SK-N-SH treated with all-trans-retinoic acid at 6 μM for 48 hours (cell line): Measurements from ENCODE around the gene NRAS.

Source experiments
- ATAC-seq: fragments of 200-7000 bp; cut with Tn5 transposase; 3 replicates; pipeline ENCODE4 v1.9.1; 2020; ENCODE audit warnings: mild to moderate bottlenecking, moderate library complexity
- ARNTL ChIP-seq: fragments of 450-650 bp; formaldehyde crosslinking; IDR thresholded peaks from 2 replicates; pipeline ENCODE4 v1.5.0; 2020; ENCODE audit warnings: low read depth, mild to moderate bottlenecking, moderate library complexity, borderline replicate concordance
- BACH2 ChIP-seq: fragments of 250-450 bp; sonication (Bioruptor Pico); IDR thresholded peaks from 2 replicates; pipeline ENCODE4 v1.9.0; 2021; ENCODE audit warnings: mild to moderate bottlenecking, borderline replicate concordance
- ESRRG ChIP-seq: fragments of 250-450 bp; sonication (Bioruptor Pico); IDR thresholded peaks from 2 replicates; pipeline ENCODE4 v1.6.1; 2021; ENCODE audit warnings: mild to moderate bottlenecking
- GLIS3 ChIP-seq: fragments of 250-450 bp; sonication (Bioruptor Pico); IDR thresholded peaks from 2 replicates; pipeline ENCODE4 v1.5.0; 2020; ENCODE audit warnings: mild to moderate bottlenecking, moderate library complexity
- ISL1 ChIP-seq: fragments of 250-450 bp; sonication (Bioruptor Pico); IDR thresholded peaks from 2 replicates; pipeline ENCODE4 v2.1.2; 2022; ENCODE audit warnings: mild to moderate bottlenecking, moderate library complexity
- OSR1 ChIP-seq: fragments of 250-450 bp; sonication (Bioruptor Pico); IDR thresholded peaks from 2 replicates; pipeline ENCODE4 v1.8.0; 2022; ENCODE audit warnings: moderate library complexity, mild to moderate bottlenecking, inconsistent platforms
- PPARA ChIP-seq: fragments of 250-450 bp; sonication (Bioruptor Pico); IDR thresholded peaks from 2 replicates; pipeline ENCODE4 v1.5.0; 2020; ENCODE audit warnings: mild to moderate bottlenecking, borderline replicate concordance
- RARB ChIP-seq: fragments of 250-450 bp; sonication (Bioruptor Pico); IDR thresholded peaks from 2 replicates; pipeline ENCODE4 v1.8.0; 2021; ENCODE audit warnings: mild to moderate bottlenecking, moderate library complexity
- SNAI2 ChIP-seq: fragments of 250-450 bp; sonication (Bioruptor Pico); IDR thresholded peaks from 2 replicates; pipeline ENCODE4 v1.5.0; 2020; ENCODE audit warnings: mild to moderate bottlenecking, moderate library complexity
- TCF4 ChIP-seq: fragments of 250-450 bp; sonication (Bioruptor Pico); IDR thresholded peaks from 2 replicates; pipeline ENCODE4 v1.8.0; 2021; ENCODE audit warnings: mild to moderate bottlenecking, moderate library complexity, borderline replicate concordance
- ZC3H10 ChIP-seq: fragments of 250-450 bp; sonication (Bioruptor Pico); IDR thresholded peaks from 2 replicates; pipeline ENCODE4 v1.5.1; 2021; ENCODE audit warnings: mild to moderate bottlenecking, moderate library complexity
- ZFP3 ChIP-seq: fragments of 250-450 bp; sonication (Bioruptor Pico); IDR thresholded peaks from 2 replicates; pipeline ENCODE4 v1.5.0; 2020; ENCODE audit warnings: mild to moderate bottlenecking, moderate library complexity
- ZFP30 ChIP-seq: fragments of 450-650 bp; formaldehyde crosslinking; IDR thresholded peaks from 2 replicates; pipeline ENCODE4 v1.5.0; 2022; ENCODE audit warnings: mild to moderate bottlenecking, moderate library complexity
- ZNF565 ChIP-seq: fragments of 450-650 bp; formaldehyde crosslinking; conservative IDR thresholded peaks from 2 replicates; pipeline ENCODE4 v1.5.0; 2020; ENCODE audit warnings: low read depth, mild to moderate bottlenecking, moderate library complexity
- ZNF70 ChIP-seq: fragments of 450-650 bp; formaldehyde crosslinking; IDR thresholded peaks from 2 replicates; pipeline ENCODE4 v1.5.0; 2020; ENCODE audit warnings: mild to moderate bottlenecking, moderate library complexity
- ZNF8 ChIP-seq: fragments of 450-650 bp; formaldehyde crosslinking; IDR thresholded peaks from 2 replicates; pipeline ENCODE4 v1.5.0; 2020; ENCODE audit warnings: mild to moderate bottlenecking, moderate library complexity
- TF ChIP-seq, protein P1 (sequence below): fragments of 250-450 bp; sonication (Bioruptor Pico); IDR thresholded peaks from 2 replicates; pipeline ENCODE4 v1.8.0; 2021; ENCODE audit warnings: low read depth, mild to moderate bottlenecking, moderate library complexity, borderline replicate concordance
- TF ChIP-seq, protein P2 (sequence below): fragments of 250-450 bp; sonication (Bioruptor Pico); IDR thresholded peaks from 2 replicates; pipeline ENCODE4 v1.5.0; 2020; ENCODE audit warnings: mild to moderate bottlenecking, moderate library complexity
- TF ChIP-seq, protein P3 (sequence below): fragments of 250-450 bp; sonication (Bioruptor Pico); IDR thresholded peaks from 2 replicates; pipeline ENCODE4 v1.8.0; 2020; ENCODE audit warnings: mild to moderate bottlenecking, moderate library complexity, borderline replicate concordance
- TF ChIP-seq, protein P4 (sequence below): fragments of 250-450 bp; sonication (Bioruptor Pico); IDR thresholded peaks from 2 replicates; pipeline ENCODE4 v1.5.1; 2021; ENCODE audit warnings: mild to moderate bottlenecking, moderate library complexity
- TF ChIP-seq, protein P5 (sequence below): fragments of 250-450 bp; sonication (Bioruptor Pico); IDR thresholded peaks from 2 replicates; pipeline ENCODE4 v1.5.1; 2020; ENCODE audit warnings: low read depth, mild to moderate bottlenecking, moderate library complexity

The NRAS gene

DNA sequence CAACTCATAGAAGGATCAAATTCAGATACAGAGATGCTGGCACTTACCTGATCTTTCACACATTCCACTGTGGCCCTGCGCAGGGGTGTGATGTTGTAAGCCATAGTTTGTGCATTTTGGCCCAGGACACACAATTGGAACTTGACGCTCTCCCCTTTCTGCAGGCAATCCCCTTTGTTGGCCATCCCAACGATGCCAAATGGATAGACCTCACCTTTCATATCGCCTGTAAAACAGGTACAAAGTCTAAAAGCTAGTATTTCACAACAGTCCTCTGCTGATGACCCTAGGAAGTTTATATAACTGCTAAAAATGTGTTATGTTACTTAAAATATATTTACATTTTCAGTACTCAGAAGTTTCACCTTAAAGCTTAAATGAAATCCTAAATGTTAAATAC lies 3.9 kb upstream of the NRAS start:
- no peak for ATAC-seq
- TF ChIP-seq, protein P1, sequence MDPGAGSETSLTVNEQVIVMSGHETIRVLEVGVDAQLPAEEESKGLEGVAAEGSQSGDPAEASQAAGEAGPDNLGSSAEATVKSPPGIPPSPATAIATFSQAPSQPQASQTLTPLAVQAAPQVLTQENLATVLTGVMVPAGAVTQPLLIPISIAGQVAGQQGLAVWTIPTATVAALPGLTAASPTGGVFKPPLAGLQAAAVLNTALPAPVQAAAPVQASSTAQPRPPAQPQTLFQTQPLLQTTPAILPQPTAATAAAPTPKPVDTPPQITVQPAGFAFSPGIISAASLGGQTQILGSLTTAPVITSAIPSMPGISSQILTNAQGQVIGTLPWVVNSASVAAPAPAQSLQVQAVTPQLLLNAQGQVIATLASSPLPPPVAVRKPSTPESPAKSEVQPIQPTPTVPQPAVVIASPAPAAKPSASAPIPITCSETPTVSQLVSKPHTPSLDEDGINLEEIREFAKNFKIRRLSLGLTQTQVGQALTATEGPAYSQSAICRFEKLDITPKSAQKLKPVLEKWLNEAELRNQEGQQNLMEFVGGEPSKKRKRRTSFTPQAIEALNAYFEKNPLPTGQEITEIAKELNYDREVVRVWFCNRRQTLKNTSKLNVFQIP (CRISPR knock-in tag), result no peak
- TF ChIP-seq ARNTL (CRISPR knock-in tag) (no peak), ESRRG (no peak), ZNF8 (CRISPR knock-in tag) (no peak), ZFP3 (CRISPR knock-in tag) (no peak), SNAI2 (CRISPR knock-in tag) (no peak), TCF4 (CRISPR knock-in tag) (no peak), ZC3H10 (CRISPR knock-in tag) (no peak), ZFP30 (no peak), PPARA (CRISPR knock-in tag) (no peak), ZNF70 (CRISPR knock-in tag) (no peak), ISL1 (CRISPR knock-in tag) (no peak)
- TF ChIP-seq, protein P2, sequence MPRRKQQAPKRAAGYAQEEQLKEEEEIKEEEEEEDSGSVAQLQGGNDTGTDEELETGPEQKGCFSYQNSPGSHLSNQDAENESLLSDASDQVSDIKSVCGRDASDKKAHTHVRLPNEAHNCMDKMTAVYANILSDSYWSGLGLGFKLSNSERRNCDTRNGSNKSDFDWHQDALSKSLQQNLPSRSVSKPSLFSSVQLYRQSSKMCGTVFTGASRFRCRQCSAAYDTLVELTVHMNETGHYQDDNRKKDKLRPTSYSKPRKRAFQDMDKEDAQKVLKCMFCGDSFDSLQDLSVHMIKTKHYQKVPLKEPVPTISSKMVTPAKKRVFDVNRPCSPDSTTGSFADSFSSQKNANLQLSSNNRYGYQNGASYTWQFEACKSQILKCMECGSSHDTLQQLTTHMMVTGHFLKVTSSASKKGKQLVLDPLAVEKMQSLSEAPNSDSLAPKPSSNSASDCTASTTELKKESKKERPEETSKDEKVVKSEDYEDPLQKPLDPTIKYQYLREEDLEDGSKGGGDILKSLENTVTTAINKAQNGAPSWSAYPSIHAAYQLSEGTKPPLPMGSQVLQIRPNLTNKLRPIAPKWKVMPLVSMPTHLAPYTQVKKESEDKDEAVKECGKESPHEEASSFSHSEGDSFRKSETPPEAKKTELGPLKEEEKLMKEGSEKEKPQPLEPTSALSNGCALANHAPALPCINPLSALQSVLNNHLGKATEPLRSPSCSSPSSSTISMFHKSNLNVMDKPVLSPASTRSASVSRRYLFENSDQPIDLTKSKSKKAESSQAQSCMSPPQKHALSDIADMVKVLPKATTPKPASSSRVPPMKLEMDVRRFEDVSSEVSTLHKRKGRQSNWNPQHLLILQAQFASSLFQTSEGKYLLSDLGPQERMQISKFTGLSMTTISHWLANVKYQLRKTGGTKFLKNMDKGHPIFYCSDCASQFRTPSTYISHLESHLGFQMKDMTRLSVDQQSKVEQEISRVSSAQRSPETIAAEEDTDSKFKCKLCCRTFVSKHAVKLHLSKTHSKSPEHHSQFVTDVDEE (CRISPR knock-in tag), result no peak
- TF ChIP-seq, protein P3, sequence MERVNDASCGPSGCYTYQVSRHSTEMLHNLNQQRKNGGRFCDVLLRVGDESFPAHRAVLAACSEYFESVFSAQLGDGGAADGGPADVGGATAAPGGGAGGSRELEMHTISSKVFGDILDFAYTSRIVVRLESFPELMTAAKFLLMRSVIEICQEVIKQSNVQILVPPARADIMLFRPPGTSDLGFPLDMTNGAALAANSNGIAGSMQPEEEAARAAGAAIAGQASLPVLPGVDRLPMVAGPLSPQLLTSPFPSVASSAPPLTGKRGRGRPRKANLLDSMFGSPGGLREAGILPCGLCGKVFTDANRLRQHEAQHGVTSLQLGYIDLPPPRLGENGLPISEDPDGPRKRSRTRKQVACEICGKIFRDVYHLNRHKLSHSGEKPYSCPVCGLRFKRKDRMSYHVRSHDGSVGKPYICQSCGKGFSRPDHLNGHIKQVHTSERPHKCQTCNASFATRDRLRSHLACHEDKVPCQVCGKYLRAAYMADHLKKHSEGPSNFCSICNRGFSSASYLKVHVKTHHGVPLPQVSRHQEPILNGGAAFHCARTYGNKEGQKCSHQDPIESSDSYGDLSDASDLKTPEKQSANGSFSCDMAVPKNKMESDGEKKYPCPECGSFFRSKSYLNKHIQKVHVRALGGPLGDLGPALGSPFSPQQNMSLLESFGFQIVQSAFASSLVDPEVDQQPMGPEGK (CRISPR knock-in tag), result no peak
- TF ChIP-seq, protein P4, sequence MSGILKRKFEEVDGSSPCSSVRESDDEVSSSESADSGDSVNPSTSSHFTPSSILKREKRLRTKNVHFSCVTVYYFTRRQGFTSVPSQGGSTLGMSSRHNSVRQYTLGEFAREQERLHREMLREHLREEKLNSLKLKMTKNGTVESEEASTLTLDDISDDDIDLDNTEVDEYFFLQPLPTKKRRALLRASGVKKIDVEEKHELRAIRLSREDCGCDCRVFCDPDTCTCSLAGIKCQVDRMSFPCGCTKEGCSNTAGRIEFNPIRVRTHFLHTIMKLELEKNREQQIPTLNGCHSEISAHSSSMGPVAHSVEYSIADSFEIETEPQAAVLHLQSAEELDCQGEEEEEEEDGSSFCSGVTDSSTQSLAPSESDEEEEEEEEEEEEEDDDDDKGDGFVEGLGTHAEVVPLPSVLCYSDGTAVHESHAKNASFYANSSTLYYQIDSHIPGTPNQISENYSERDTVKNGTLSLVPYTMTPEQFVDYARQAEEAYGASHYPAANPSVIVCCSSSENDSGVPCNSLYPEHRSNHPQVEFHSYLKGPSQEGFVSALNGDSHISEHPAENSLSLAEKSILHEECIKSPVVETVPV (CRISPR knock-in tag), result no peak
- TF ChIP-seq, protein P5, sequence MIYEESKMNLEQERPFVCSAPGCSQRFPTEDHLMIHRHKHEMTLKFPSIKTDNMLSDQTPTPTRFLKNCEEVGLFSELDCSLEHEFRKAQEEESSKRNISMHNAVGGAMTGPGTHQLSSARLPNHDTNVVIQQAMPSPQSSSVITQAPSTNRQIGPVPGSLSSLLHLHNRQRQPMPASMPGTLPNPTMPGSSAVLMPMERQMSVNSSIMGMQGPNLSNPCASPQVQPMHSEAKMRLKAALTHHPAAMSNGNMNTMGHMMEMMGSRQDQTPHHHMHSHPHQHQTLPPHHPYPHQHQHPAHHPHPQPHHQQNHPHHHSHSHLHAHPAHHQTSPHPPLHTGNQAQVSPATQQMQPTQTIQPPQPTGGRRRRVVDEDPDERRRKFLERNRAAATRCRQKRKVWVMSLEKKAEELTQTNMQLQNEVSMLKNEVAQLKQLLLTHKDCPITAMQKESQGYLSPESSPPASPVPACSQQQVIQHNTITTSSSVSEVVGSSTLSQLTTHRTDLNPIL (CRISPR knock-in tag), result no peak
- TF ChIP-seq, all 23 proteins: peak for 0

DNA sequence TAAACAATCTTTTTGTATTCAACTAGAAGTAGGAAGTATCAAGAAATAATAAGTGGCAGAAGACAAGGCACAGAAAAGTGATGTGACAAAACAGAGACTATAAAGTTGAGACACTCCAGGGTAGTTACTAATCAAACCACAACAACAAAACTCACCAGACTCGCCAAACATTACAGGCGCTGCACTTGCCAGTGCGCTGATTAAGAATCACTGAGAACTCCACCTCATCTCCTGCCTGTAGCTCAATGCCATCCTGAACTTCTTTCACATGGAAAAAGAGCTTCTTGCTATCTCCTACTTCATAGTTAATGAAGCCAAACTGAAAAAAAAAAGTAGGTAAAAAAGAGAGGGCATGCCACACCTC lies 2.8 kb upstream of the NRAS start:
- ATAC-seq, result no peak
- TF ChIP-seq, protein P3 (CRISPR knock-in tag), result no peak
- TF ChIP-seq SNAI2 (CRISPR knock-in tag) (no peak), PPARA (CRISPR knock-in tag) (no peak), ZFP30 (no peak), ZC3H10 (CRISPR knock-in tag) (no peak), ZNF8 (CRISPR knock-in tag) (no peak), BACH2 (CRISPR knock-in tag) (no peak), ESRRG (no peak), ZFP3 (CRISPR knock-in tag) (no peak), OSR1 (no peak), ARNTL (CRISPR knock-in tag) (no peak), ZNF565 (no peak), RARB (CRISPR knock-in tag) (no peak), TCF4 (CRISPR knock-in tag) (no peak), GLIS3 (no peak)
- TF ChIP-seq, protein P2 (CRISPR knock-in tag), result no peak
- TF ChIP-seq, protein P4 (CRISPR knock-in tag), result no peak
